ENCODE measurements around the gene PCDH9. TPM values are rescaled to one million over a fixed set of nuclear protein-coding genes. Genes with fewer than 3 reads are reported as not detected.
A peak's percentile ranks its signal among the peaks of the same experiment; 100 is the strongest.

The PCDH9 gene
- total and polyA plus RNA-seq, 2 of the 13 experiments (the other 11 are each of a cell fraction or from before 2014, with no cell fraction given) = 0.09 TPM; not detected in 1

DNA sequence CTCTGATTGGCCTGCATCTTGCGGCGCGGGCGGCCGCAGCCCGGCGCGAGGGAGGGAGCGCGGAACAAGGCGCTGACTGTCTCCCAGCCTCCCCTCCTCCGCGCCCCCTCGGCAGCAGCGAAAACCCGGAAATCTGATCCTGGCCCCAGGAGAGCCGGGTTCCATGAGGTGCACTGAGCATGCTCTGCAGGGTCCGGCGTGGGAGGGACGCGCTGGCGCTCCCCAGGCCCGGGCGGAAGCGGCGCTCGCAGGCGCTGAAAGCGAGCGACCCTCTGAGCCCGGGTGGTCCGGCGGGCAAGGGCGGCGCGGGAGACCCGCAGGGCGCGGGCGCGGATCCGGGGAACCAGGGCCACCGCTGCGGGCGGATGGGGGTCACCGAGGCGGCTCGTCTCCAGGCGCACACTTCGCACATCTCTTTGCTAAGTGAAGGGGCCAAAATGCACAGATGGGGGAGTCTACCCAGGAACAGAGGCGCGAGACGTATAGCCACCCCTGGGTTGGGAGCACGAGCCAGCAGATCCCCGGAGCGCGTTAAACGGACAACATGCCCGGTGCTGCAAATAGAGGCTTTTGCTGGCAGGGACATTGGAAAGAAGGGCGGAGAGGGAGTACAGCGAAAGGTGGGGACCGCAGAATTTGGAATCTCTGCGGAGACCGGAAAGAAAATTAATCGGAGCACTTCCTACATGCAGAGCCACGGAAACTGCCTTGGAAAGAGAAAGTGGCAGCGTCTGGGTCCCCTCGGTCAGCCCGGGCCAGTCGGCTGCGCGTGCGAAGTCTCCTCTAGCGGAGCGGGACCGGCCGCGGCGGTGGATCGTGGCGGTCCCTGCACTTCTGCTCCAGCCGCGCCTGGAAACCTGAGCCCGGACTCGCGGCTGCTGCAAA is 510 bp upstream of the PCDH9 start (continued):
- TF ChIP-seq ZNF362 (CRISPR knock-in tag; IDR thresholded peaks at IDR 0.05; ENCODE audit: borderline replicate concordance) = no peak
- peak; percentile 59; the same call in 1 of the 2 replicates for TF ChIP-seq AKAP8 (CRISPR knock-in tag; IDR thresholded peaks at IDR 0.05)
- no peak for TF ChIP-seq FOXK2 (IDR thresholded peaks at IDR 0.05)
- TF ChIP-seq ATF1 (CRISPR knock-in tag; IDR thresholded peaks at IDR 0.05) = no peak
- TF ChIP-seq ZNF251 (CRISPR knock-in tag; IDR thresholded peaks at IDR 0.05) = no peak
- no peak for TF ChIP-seq TCF7L2 (IDR thresholded peaks at IDR 0.05; ENCODE audit: low read depth, low read length)
- TF ChIP-seq, protein P1, sequence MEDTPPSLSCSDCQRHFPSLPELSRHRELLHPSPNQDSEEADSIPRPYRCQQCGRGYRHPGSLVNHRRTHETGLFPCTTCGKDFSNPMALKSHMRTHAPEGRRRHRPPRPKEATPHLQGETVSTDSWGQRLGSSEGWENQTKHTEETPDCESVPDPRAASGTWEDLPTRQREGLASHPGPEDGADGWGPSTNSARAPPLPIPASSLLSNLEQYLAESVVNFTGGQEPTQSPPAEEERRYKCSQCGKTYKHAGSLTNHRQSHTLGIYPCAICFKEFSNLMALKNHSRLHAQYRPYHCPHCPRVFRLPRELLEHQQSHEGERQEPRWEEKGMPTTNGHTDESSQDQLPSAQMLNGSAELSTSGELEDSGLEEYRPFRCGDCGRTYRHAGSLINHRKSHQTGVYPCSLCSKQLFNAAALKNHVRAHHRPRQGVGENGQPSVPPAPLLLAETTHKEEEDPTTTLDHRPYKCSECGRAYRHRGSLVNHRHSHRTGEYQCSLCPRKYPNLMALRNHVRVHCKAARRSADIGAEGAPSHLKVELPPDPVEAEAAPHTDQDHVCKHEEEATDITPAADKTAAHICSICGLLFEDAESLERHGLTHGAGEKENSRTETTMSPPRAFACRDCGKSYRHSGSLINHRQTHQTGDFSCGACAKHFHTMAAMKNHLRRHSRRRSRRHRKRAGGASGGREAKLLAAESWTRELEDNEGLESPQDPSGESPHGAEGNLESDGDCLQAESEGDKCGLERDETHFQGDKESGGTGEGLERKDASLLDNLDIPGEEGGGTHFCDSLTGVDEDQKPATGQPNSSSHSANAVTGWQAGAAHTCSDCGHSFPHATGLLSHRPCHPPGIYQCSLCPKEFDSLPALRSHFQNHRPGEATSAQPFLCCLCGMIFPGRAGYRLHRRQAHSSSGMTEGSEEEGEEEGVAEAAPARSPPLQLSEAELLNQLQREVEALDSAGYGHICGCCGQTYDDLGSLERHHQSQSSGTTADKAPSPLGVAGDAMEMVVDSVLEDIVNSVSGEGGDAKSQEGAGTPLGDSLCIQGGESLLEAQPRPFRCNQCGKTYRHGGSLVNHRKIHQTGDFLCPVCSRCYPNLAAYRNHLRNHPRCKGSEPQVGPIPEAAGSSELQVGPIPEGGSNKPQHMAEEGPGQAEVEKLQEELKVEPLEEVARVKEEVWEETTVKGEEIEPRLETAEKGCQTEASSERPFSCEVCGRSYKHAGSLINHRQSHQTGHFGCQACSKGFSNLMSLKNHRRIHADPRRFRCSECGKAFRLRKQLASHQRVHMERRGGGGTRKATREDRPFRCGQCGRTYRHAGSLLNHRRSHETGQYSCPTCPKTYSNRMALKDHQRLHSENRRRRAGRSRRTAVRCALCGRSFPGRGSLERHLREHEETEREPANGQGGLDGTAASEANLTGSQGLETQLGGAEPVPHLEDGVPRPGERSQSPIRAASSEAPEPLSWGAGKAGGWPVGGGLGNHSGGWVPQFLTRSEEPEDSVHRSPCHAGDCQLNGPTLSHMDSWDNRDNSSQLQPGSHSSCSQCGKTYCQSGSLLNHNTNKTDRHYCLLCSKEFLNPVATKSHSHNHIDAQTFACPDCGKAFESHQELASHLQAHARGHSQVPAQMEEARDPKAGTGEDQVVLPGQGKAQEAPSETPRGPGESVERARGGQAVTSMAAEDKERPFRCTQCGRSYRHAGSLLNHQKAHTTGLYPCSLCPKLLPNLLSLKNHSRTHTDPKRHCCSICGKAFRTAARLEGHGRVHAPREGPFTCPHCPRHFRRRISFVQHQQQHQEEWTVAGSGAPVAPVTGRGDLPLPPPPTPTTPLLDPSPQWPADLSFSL (CRISPR knock-in tag; IDR thresholded peaks at IDR 0.05) = no peak
- 0 out of 2 replicates have a peak, but pooled peaks have one; percentile 35 for TF ChIP-seq ARHGAP35 (CRISPR knock-in tag; IDR thresholded peaks at IDR 0.05; ENCODE audit: borderline replicate concordance)
- TF ChIP-seq ZNF737 (CRISPR knock-in tag; IDR thresholded peaks at IDR 0.05; ENCODE audit: borderline replicate concordance) = no peak
- TF ChIP-seq ZNF564 (CRISPR knock-in tag; IDR thresholded peaks at IDR 0.05) = no peak; the same call in none of the 2 replicates
- no peak for TF ChIP-seq RNF219 (CRISPR knock-in tag; IDR thresholded peaks at IDR 0.05)
- TF ChIP-seq ZNF441 (CRISPR knock-in tag; IDR thresholded peaks at IDR 0.05; ENCODE audit: borderline replicate concordance) = peak; percentile 73; the same call in 1 of the 2 replicates
- TF ChIP-seq, protein P2, sequence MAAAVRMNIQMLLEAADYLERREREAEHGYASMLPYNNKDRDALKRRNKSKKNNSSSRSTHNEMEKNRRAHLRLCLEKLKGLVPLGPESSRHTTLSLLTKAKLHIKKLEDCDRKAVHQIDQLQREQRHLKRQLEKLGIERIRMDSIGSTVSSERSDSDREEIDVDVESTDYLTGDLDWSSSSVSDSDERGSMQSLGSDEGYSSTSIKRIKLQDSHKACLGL (CRISPR knock-in tag; IDR thresholded peaks at IDR 0.05) = peak; percentile 27; the same call in 1 of the 2 replicates
- TF ChIP-seq RFX1 (IDR thresholded peaks at IDR 0.05) = no peak
- peak; percentile 63 for TF ChIP-seq TBX2 (CRISPR knock-in tag; IDR thresholded peaks at IDR 0.05; ENCODE audit: borderline replicate concordance)
- peak; percentile 79 for TF ChIP-seq SALL2 (CRISPR knock-in tag; IDR thresholded peaks at IDR 0.05)
- TF ChIP-seq, protein P3, sequence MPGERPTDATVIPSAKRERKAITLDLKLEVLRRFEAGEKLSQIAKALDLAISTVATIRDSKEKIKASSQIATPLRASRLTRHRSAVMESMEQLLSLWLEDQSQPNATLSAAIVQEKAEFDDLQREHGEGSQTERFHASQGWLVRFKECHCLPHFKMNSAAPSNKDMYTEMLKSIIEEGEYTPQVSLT (CRISPR knock-in tag; IDR thresholded peaks at IDR 0.05; ENCODE audit: borderline replicate concordance, low read depth) = no peak
